ENCODE measurements around the gene PIK3IP1. TPM values are rescaled to one million over a fixed set of nuclear protein-coding genes. Genes with fewer than 3 reads are reported as not detected.

Gene PIK3IP1
- polyA plus RNA-seq, 3 donors = 11.3 to 14.9 (median 14.5) TPM

Other genes with a start within 250 kb of the PIK3IP1 start
- gene SMTN, start 211.2 kb downstream of the PIK3IP1 start, polyA plus RNA-seq (ENCODE audit: insufficient read length in 3 of 3) = 10 to 100 TPM; 42.3 to 56.5 (median 47.5) TPM
- 10 to 100 TPM in 1 of 3 donors, 1 to 10 TPM in 2; 7.6 to 13.5 (median 9.3) TPM for gene SELENOM, start 184.9 kb downstream of the PIK3IP1 start, polyA plus RNA-seq (ENCODE audit: insufficient read length in 3 of 3)
- gene INPP5J, start 169.5 kb downstream of the PIK3IP1 start, polyA plus RNA-seq (ENCODE audit: insufficient read length in 3 of 3) = 1 to 10 TPM; 4.2 to 6.1 (median 5.8) TPM
- under 1 TPM; 0.16 to 0.21 (median 0.19) TPM for gene PLA2G3, start 152.0 kb downstream of the PIK3IP1 start, polyA plus RNA-seq (ENCODE audit: insufficient read length in 3 of 3)
- gene RNF185, start 132.3 kb downstream of the PIK3IP1 start, polyA plus RNA-seq (ENCODE audit: insufficient read length in 3 of 3) = 10 to 100 TPM; 52.6 to 56.8 (median 53.1) TPM
- 10 to 100 TPM; 47.6 to 68.8 (median 67.3) TPM for gene LIMK2, start 80.2 kb downstream of the PIK3IP1 start, polyA plus RNA-seq (ENCODE audit: insufficient read length in 3 of 3)
- 10 to 100 TPM; 78.5 to 84.4 (median 81.1) TPM for gene PATZ1, start 53.9 kb upstream of the PIK3IP1 start, polyA plus RNA-seq (ENCODE audit: insufficient read length in 3 of 3)
- 10 to 100 TPM; 77.8 to 82.8 (median 79.7) TPM for gene DRG1, start 107.1 kb upstream of the PIK3IP1 start, polyA plus RNA-seq (ENCODE audit: insufficient read length in 3 of 3)
- gene EIF4ENIF1, start 197.4 kb upstream of the PIK3IP1 start, polyA plus RNA-seq (ENCODE audit: insufficient read length in 3 of 3) = 10 to 100 TPM; 45.0 to 51.3 (median 50.9) TPM
- gene SFI1, start 204.0 kb upstream of the PIK3IP1 start, polyA plus RNA-seq (ENCODE audit: insufficient read length in 3 of 3) = 10 to 100 TPM; 20.8 to 38.5 (median 35.1) TPM